HepG2 (cell line): ENCODE results near the gene JPT2. TPM values are rescaled to one million over a fixed set of nuclear protein-coding genes. Genes with fewer than 3 reads are reported as not detected.
A peak's percentile ranks its signal among the peaks of the same experiment; 100 is the strongest.

Source experiments
- GPN1 ChIP-seq: sonication (generic); formaldehyde crosslinking; IDR thresholded peaks from 2 replicates; pipeline ENCODE4 v1.5.1; 2020; ENCODE audit warnings: missing genetic modification reagents, borderline replicate concordance
- HMG20A ChIP-seq: IDR thresholded peaks from 2 replicates; pipeline ENCODE4 v1.6.1; 2016; ENCODE audit warnings: borderline replicate concordance
- KDM2A ChIP-seq: sonication (generic); formaldehyde crosslinking; IDR thresholded peaks from 2 replicates; pipeline ENCODE4 v1.4.0; 2020; ENCODE audit warnings: low read depth, missing genetic modification reagents, borderline replicate concordance
- MBD4 ChIP-seq: IDR thresholded peaks from 2 replicates; pipeline ENCODE4 v1.6.1; 2012; ENCODE audit warnings: low read length, inconsistent platforms, borderline replicate concordance
- PHF8 ChIP-seq: sonication (generic); formaldehyde crosslinking; IDR thresholded peaks from 2 replicates; pipeline ENCODE4 v1.5.0; 2020; ENCODE audit warnings: missing genetic modification reagents
- PITX1 ChIP-seq: sonication (generic); formaldehyde crosslinking; IDR thresholded peaks from 2 replicates; pipeline ENCODE4 v1.5.1; 2020; ENCODE audit warnings: mild to moderate bottlenecking, missing genetic modification reagents
- POLR2G ChIP-seq: fragments of 200-400 bp; formaldehyde crosslinking; IDR thresholded peaks from 2 replicates; pipeline ENCODE4 v1.6.1; 2018; ENCODE audit warnings: mild to moderate bottlenecking, low read depth, low read length, moderate library complexity
- RELA ChIP-seq: sonication (generic); formaldehyde crosslinking; IDR thresholded peaks from 2 replicates; pipeline ENCODE4 v1.4.0; 2020; ENCODE audit warnings: missing genetic modification reagents
- SALL1 ChIP-seq: sonication (generic); formaldehyde crosslinking; IDR thresholded peaks from 2 replicates; pipeline ENCODE4 v1.8.0; 2022; ENCODE audit warnings: mild to moderate bottlenecking, missing genetic modification reagents
- SCMH1 ChIP-seq: sonication (generic); formaldehyde crosslinking; IDR thresholded peaks from 2 replicates; pipeline ENCODE4 v1.9.0; 2021; ENCODE audit warnings: missing genetic modification reagents, mild to moderate bottlenecking, borderline replicate concordance
- SMARCE1 ChIP-seq: fragments of 450-650 bp; IDR thresholded peaks from 2 replicates; pipeline ENCODE4 v1.6.1; 2017; ENCODE audit warnings: borderline replicate concordance
- SUZ12 ChIP-seq: fragments of 150-350 bp; IDR thresholded peaks from 2 replicates; pipeline ENCODE4 v1.6.1; 2014; ENCODE audit warnings: low read depth, low read length
- ZNF260 ChIP-seq: sonication (generic); formaldehyde crosslinking; IDR thresholded peaks from 2 replicates; pipeline ENCODE4 v1.4.0; 2020; ENCODE audit warnings: missing genetic modification reagents, low read depth, mild to moderate bottlenecking, borderline replicate concordance
- ZNF296 ChIP-seq: sonication (generic); formaldehyde crosslinking; conservative IDR thresholded peaks from 2 replicates; pipeline ENCODE4 v1.5.0; 2020; ENCODE audit warnings: mild to moderate bottlenecking, missing genetic modification reagents
- ZNF781 ChIP-seq: sonication (generic); formaldehyde crosslinking; IDR thresholded peaks from 2 replicates; pipeline ENCODE4 v1.5.1; 2020; ENCODE audit warnings: borderline replicate concordance, mild to moderate bottlenecking, missing genetic modification reagents; ENCODE audit errors: not compliant biosample characterization
- ZNF841 ChIP-seq: sonication (generic); formaldehyde crosslinking; IDR thresholded peaks from 2 replicates; pipeline ENCODE4 v1.8.1; 2023; ENCODE audit warnings: missing genetic modification reagents, borderline replicate concordance
- ZSCAN22 ChIP-seq: sonication (generic); formaldehyde crosslinking; IDR thresholded peaks from 2 replicates; pipeline ENCODE4 v1.4.0; 2020; ENCODE audit warnings: mild to moderate bottlenecking, missing genetic modification reagents
- ZZZ3 ChIP-seq: sonication (generic); formaldehyde crosslinking; IDR thresholded peaks from 2 replicates; pipeline ENCODE4 v1.4.0; 2020; ENCODE audit warnings: missing genetic modification reagents, mild to moderate bottlenecking, borderline replicate concordance
- polyA plus RNA-seq, 8 experiments: library from polyadenylated mRNA; depleted of rRNA in 3 of 8; stranded (reverse) in 7 of 8; unstranded in 1 of 8; fragments of >200 nt; fragmentation: Illumina TruSeq in 4 of 8; extraction: Trizol in 4 of 8; gene quantifications; 2 replicates each; pipeline versions ENCODE4 v1.2.1 to v1.2.3, GENCODE V29; 2011 to 2016; ENCODE audit warnings: low read depth in 4 of 8, missing spikeins in 1 of 8, mixed read lengths in 1 of 8; ENCODE audit not compliant: insufficient read depth in 1 of 8
- total RNA-seq, 5 experiments: library from RNA; depleted of rRNA; stranded (reverse); fragments of >200 nt; fragmentation: Illumina TruSeq; extraction: Trizol; gene quantifications; 2 replicates each; pipeline ENCODE4 v1.2.3, GENCODE V29; 2016; ENCODE audit warnings: low read depth in 1 of 5
- TF ChIP-seq, protein P1 (sequence below): sonication (generic); formaldehyde crosslinking; IDR thresholded peaks from 2 replicates; pipeline ENCODE4 v1.4.0; 2020; ENCODE audit warnings: low read depth, missing genetic modification reagents
- TF ChIP-seq, protein P2 (sequence below): sonication (generic); formaldehyde crosslinking; IDR thresholded peaks from 2 replicates; pipeline ENCODE4 v1.8.0; 2022; ENCODE audit warnings: missing genetic modification reagents, mild to moderate bottlenecking, moderate library complexity, borderline replicate concordance
- TF ChIP-seq, protein P3 (sequence below): sonication (generic); formaldehyde crosslinking; IDR thresholded peaks from 2 replicates; pipeline ENCODE4 v1.9.0; 2021; ENCODE audit warnings: missing genetic modification reagents, borderline replicate concordance

Gene JPT2
- total and polyA plus RNA-seq, 2 of the 13 experiments (the other 11 are each of a cell fraction or from before 2014, with no cell fraction given): 53.5 to 89.4 TPM

DNA sequence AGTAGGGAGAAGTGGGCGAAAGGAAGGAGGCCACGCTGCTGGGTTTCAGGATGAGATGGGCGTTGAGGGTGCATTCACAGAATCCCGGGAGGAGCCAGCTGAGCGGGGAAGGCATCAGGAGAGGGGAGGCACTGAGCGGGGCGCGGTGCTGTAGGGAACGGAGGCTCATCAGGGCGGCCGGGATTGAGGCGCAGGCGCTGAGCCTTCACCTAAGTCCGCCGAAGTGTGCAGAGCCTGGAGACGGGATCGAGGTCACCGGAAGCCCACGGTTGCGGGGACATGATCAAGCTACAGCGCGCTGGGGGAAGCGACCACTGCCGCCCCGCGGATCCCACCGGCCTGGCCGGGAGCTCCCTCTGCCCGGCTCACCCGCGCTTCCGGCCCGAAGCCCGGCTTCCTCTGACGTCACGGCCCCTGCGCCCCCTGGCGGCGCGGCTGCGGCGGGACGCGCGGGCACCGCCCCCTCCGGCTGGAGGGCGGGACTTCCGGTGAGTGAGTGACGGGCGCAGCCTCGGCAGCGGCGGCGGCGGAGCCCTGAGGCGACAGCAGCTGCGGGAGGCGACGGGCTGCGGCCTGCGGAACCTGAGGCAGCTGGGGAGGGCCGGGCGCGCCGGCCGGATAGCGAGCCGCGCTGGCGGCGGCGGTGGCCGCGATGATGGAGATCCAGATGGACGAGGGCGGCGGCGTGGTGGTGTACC lies 27.8 kb downstream of the JPT2 start, which contains the start of gene MAPK8IP3 (continued):
- no peak for TF ChIP-seq SUZ12
- TF ChIP-seq, protein P1, sequence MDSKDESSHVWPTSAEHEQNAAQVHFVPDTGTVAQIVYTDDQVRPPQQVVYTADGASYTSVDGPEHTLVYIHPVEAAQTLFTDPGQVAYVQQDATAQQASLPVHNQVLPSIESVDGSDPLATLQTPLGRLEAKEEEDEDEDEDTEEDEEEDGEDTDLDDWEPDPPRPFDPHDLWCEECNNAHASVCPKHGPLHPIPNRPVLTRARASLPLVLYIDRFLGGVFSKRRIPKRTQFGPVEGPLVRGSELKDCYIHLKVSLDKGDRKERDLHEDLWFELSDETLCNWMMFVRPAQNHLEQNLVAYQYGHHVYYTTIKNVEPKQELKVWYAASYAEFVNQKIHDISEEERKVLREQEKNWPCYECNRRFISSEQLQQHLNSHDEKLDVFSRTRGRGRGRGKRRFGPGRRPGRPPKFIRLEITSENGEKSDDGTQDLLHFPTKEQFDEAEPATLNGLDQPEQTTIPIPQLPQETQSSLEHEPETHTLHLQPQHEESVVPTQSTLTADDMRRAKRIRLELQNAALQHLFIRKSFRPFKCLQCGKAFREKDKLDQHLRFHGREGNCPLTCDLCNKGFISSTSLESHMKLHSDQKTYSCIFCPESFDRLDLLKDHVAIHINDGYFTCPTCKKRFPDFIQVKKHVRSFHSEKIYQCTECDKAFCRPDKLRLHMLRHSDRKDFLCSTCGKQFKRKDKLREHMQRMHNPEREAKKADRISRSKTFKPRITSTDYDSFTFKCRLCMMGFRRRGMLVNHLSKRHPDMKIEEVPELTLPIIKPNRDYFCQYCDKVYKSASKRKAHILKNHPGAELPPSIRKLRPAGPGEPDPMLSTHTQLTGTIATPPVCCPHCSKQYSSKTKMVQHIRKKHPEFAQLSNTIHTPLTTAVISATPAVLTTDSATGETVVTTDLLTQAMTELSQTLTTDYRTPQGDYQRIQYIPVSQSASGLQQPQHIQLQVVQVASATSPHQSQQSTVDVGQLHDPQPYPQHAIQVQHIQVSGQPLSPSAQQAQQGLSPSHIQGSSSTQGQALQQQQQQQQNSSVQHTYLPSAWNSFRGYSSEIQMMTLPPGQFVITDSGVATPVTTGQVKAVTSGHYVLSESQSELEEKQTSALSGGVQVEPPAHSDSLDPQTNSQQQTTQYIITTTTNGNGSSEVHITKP (CRISPR knock-in tag): no peak
- no peak for TF ChIP-seq HMG20A
- no peak for TF ChIP-seq ZNF260 (CRISPR knock-in tag)
- no peak for TF ChIP-seq PITX1 (CRISPR knock-in tag)
- no peak for TF ChIP-seq ZNF841 (CRISPR knock-in tag)
- TF ChIP-seq SALL1: peak; percentile 84
- peak; percentile 96 for TF ChIP-seq POLR2G
- peak; percentile 91 for TF ChIP-seq PHF8
- no peak for TF ChIP-seq GPN1
- TF ChIP-seq RELA (CRISPR knock-in tag): no peak
- TF ChIP-seq, protein P2, sequence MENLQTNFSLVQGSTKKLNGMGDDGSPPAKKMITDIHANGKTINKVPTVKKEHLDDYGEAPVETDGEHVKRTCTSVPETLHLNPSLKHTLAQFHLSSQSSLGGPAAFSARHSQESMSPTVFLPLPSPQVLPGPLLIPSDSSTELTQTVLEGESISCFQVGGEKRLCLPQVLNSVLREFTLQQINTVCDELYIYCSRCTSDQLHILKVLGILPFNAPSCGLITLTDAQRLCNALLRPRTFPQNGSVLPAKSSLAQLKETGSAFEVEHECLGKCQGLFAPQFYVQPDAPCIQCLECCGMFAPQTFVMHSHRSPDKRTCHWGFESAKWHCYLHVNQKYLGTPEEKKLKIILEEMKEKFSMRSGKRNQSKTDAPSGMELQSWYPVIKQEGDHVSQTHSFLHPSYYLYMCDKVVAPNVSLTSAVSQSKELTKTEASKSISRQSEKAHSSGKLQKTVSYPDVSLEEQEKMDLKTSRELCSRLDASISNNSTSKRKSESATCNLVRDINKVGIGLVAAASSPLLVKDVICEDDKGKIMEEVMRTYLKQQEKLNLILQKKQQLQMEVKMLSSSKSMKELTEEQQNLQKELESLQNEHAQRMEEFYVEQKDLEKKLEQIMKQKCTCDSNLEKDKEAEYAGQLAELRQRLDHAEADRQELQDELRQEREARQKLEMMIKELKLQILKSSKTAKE (CRISPR knock-in tag): no peak
- no peak for TF ChIP-seq ZSCAN22 (CRISPR knock-in tag)
- TF ChIP-seq, protein P3, sequence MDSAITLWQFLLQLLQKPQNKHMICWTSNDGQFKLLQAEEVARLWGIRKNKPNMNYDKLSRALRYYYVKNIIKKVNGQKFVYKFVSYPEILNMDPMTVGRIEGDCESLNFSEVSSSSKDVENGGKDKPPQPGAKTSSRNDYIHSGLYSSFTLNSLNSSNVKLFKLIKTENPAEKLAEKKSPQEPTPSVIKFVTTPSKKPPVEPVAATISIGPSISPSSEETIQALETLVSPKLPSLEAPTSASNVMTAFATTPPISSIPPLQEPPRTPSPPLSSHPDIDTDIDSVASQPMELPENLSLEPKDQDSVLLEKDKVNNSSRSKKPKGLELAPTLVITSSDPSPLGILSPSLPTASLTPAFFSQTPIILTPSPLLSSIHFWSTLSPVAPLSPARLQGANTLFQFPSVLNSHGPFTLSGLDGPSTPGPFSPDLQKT (CRISPR knock-in tag): peak; percentile 93
- no peak for TF ChIP-seq SCMH1 (CRISPR knock-in tag)
- TF ChIP-seq MBD4: no peak
- peak; percentile 97 for TF ChIP-seq KDM2A
- TF ChIP-seq ZZZ3: no peak
- TF ChIP-seq ZNF781 (CRISPR knock-in tag): no peak
- no peak for TF ChIP-seq ZNF296
- TF ChIP-seq SMARCE1: no peak
